Activated CD4-positive, alpha-beta T cell treated with anti-CD3 and anti-CD28 coated beads for 4 hours (primary cell): ENCODE measurements around the gene RBBP7.

Source experiments
- DNase-seq, 2 donors: peaks; one replicate each; pipeline ENCODE4 v3.0.0-alpha.2; 2020

RBBP7 gene

DNA sequence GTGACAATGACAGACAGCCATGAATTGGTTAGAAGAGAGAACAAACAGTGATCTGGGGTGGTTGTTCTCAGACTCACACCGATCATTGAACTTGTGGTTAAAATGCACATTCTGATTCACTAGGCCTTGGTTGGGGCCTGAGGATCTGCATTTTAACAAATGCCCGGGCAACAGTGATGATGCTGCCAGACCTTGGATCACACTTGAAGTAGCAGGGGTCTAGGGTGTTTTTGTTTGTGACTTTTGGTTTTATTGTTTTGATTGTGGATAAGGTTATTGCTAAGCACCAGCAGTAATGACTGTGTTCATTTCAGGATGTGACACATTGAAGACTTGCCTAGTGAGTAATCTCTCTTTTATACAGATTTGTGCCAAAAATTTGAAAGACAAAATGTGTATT lies 47.4 kb downstream of the RBBP7 start:
- no peak for DNase-seq

DNA sequence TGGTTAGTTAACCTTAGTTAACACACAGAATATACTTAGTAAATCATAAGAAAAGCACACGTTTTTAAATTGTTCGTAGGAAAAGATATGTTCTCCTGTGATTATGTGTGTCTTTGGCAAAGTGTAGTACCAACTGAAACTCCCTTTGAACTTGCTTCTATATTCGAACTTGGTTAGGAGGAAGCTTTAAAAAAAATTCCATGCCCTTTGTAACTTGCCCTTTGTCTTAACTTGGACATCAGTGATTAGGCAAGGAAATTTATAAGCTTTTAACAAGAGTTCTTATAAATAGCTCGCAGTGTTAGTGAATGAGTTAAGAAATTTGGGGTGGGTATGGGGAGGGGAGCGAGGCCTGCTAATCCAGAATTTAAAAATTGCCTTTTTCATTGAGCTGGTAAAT lies 50.5 kb downstream of the RBBP7 start:
- DNase-seq: no peak

DNA sequence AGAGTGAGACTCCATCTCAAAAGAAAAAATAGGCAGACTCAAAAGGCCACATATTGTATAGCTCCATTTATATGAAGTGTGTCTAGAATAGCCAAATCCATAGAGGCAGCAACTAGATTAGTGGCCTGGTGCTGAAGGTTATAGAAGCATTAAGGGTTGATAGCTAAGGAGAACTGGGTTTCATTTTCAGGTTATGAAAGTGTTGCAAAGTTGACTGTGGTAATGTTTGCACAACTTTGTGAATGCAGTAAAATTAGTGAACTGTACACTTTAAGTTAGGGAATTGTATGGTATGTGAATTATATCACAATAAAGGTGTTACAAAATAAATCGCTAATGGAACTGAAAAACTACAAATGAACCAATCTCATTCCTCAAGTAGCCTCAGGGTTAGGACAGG lies 55.6 kb downstream of the RBBP7 start:
- DNase-seq: no peak

DNA sequence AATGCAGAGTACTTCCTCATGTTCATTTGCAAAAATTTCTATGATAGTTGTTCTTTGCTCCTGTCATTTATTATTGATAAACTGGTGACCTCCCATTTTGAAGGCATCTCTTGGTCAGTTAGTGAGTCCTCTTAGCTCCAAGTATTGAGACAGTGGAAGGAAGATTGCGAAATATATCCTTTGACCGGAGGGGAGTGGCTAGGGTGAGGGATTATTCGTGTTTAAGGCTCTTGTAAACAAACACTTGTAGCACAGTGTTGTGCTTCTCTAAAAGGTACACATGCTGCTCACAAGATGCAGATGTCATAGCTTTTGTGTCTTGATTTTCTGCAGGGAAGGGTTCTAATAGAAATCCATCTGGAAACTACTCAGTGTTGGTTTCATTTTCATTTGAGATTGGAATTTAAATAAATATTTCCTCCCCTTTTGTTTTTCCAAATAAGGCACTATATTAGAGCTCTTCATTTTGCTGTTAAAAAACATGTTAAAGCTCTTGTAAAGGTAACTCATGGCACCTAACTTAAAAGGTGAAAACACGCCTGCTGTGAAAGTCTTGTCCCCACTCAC lies 62.1 kb downstream of the RBBP7 start:
- no peak for DNase-seq

DNA sequence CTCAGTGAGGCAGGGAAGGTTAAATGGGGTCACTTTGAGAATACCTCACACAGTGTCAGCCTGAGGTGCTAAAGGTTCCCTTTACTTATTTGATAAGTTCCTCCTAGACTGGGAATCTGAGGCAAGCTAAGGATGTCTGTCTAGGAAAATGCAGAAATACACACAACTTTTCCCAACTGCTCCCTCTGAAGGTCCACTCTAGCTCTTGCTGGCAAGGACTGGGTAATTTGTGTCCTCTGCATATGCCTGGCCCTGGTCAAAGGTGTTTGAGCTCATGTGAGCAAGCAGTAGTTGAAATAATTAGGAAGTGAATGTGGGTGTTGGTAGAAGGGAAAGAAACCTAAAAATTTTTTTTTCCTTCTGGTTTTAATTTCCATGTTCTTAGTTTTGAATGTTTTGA lies 62.6 kb downstream of the RBBP7 start:
- DNase-seq: no peak

DNA sequence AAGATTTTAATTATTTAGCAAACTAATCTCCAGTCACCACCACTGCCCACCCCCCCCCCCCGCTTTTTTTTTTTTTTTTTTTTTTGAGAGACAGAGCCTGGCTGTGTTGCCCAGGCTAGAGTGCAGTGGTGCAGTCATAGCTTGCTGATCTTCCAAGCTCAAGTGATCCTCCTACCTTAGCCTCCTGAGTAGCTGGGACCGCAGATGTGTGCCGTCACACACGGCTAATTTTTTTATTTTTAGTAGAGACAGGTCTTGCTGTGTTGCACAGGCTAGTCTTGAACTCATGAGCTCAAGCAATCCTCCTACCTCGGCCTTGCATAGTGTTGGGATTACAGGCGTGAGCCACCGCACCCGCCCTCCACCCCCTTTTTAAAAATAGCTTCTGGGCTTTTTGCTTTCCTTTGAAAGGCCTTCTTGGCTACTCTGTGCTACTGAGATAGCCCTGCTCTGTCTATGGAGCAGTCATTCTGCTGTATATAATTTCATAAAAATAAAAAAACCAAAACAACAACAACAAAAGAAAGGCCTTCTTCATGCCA lies 65.2 kb downstream of the RBBP7 start:
- no peak for DNase-seq

DNA sequence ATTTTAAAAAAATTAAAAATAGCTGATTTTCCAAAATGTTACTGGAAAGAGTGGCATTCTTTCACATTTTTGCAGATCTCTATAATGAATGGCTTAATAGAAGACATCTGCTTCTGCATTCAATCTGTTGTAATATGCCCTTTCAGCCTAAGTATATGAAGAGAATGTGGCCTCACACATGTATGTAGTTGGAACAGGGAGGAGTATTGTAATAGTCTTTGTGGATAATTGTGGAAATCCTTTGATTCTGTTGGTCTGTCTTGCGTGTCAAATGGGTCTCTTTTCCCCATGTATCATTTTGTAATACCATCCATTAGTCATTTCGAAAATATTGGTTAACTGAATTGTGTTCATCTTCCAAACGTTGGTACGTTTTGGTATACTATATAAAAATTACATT lies 72.3 kb downstream of the RBBP7 start:
- DNase-seq: no peak

DNA sequence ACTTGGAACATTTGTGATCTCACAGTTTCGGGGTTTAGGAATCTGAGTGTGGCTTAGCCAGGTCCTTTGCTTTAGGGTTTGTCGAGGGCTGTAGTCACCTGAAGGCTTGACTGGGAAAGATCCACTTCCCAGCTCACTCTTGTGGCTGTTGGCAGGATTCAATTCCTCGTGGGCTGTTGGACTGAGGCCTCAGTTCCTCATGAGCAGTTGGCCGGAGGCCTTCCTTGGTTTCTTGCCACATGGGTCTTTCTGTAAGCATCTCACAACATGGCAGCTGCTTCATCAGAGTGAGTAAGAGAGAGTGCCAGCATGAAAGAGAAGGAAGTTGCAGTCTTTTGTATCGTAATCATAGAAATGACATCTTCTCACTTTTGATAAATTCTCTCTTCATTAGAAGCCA lies 72.8 kb downstream of the RBBP7 start:
- DNase-seq: no peak

DNA sequence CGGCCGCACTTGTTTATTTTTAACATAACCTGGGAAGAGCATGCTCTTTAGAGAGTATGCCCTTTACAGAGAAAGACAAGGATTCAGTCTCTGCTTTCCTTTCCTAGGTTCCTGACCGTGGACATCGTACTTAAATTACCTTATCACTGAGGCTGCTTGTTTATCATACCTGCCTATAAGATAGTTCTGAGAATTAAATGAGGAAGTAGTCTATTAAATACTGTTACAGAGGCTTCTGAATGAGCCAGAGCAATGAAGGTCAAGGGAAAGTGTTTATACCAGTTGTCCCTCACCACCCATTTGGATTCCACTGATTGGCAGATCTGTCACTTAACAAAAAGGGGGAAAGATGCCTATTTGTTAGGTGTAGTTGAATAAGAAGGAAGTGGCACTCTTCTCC lies 73.9 kb downstream of the RBBP7 start:
- DNase-seq: no peak
